GM19395 (cell line): ENCODE data around the gene FBXO34.

Source experiments
- ATAC-seq: cut with Tn5 transposase; IDR thresholded peaks from one replicate; pipeline ENCODE4 v1.9.1; 2021; ENCODE audit warnings: mild to moderate bottlenecking, moderate library complexity; ENCODE audit not compliant: unreplicated experiment

FBXO34 gene

GRCh38 chr14:55272387-55272786 lies 1.2 kb downstream of the FBXO34 start:
- ATAC-seq, result no peak

GRCh38 chr14:55272922-55273321 lies 1.7 kb downstream of the FBXO34 start:
- no peak for ATAC-seq

GRCh38 chr14:55274146-55274545 lies 2.9 kb downstream of the FBXO34 start:
- no peak for ATAC-seq

- ATAC-seq, result no peak
These were observed 3.5 kb downstream of the FBXO34 start for GRCh38 chr14:55274751-55275150.

GRCh38 chr14:55276736-55277135 lies 5.5 kb downstream of the FBXO34 start:
- no peak for ATAC-seq

GRCh38 chr14:55277972-55278740 lies 6.9 kb downstream of the FBXO34 start:
- peak; percentile 92 for ATAC-seq

GRCh38 chr14:55279384-55279783 lies 8.2 kb downstream of the FBXO34 start:
- no peak for ATAC-seq

- ATAC-seq, result no peak
These were observed 10.2 kb downstream of the FBXO34 start for GRCh38 chr14:55281316-55281839.

GRCh38 chr14:55285048-55285652 lies 13.9 kb downstream of the FBXO34 start:
- no peak for ATAC-seq

GRCh38 chr14:55288439-55288838 lies 17.2 kb downstream of the FBXO34 start:
- no peak for ATAC-seq

- no peak for ATAC-seq
These were observed 20.4 kb downstream of the FBXO34 start for GRCh38 chr14:55291480-55292081.

- ATAC-seq, result no peak
These were observed 23.4 kb downstream of the FBXO34 start for GRCh38 chr14:55294603-55295002.

GRCh38 chr14:55297611-55298499 lies 26.6 kb downstream of the FBXO34 start:
- no peak for ATAC-seq

- ATAC-seq, result no peak
These were observed 27.2 kb downstream of the FBXO34 start for GRCh38 chr14:55298500-55298822.

GRCh38 chr14:55301437-55302121 lies 30.4 kb downstream of the FBXO34 start:
- ATAC-seq, result peak; percentile 55

- no peak for ATAC-seq
These were observed 31.3 kb downstream of the FBXO34 start for GRCh38 chr14:55302367-55303124.

- no peak for ATAC-seq
These were observed 31.9 kb downstream of the FBXO34 start for GRCh38 chr14:55303125-55303499.

GRCh38 chr14:55303691-55304145 lies 32.5 kb downstream of the FBXO34 start:
- peak; percentile 51 for ATAC-seq

GRCh38 chr14:55306938-55307589 lies 35.8 kb downstream of the FBXO34 start:
- no peak for ATAC-seq
